KMS-11 (cell line): ENCODE results near the gene MID1.

Experiments
- H2AFZ ChIP-seq: fragments of 200-600 bp; sonication (generic); 2 replicates; pipeline ENCODE4 v1.6.1; 2016; ENCODE audit warnings: antibody characterized with exemption, mixed run types, low read depth
- H3K27ac ChIP-seq: fragments of 200-600 bp; sonication (generic); 2 replicates; pipeline ENCODE4 v1.6.1; 2016; ENCODE audit warnings: mild to moderate bottlenecking, mixed run types
- H3K27me3 ChIP-seq: fragments of 200-600 bp; sonication (generic); 2 replicates; pipeline ENCODE4 v1.6.1; 2017; ENCODE audit warnings: mild to moderate bottlenecking, low read depth, mixed run types, moderate library complexity; ENCODE audit not compliant: insufficient read depth
- H3K36me3 ChIP-seq: fragments of 200-600 bp; sonication (generic); 2 replicates; pipeline ENCODE4 v1.6.1; 2017; ENCODE audit warnings: mild to moderate bottlenecking, mixed run types; ENCODE audit not compliant: insufficient read depth
- H3K4me1 ChIP-seq: fragments of 200-600 bp; sonication (generic); 2 replicates; pipeline ENCODE4 v1.6.1; 2016; ENCODE audit warnings: mild to moderate bottlenecking, low read depth, mixed run types; ENCODE audit not compliant: poor library complexity, severe bottlenecking
- H3K4me2 ChIP-seq: fragments of 200-600 bp; sonication (generic); 2 replicates; pipeline ENCODE4 v1.7.0; 2016; ENCODE audit warnings: mild to moderate bottlenecking, mixed run types
- H3K4me3 ChIP-seq: fragments of 200-600 bp; sonication (generic); IDR thresholded peaks from 2 replicates; pipeline ENCODE4 v1.6.1; 2017; ENCODE audit warnings: low read depth, low read length, mixed read lengths; ENCODE audit not compliant: insufficient read depth
- H3K79me2 ChIP-seq: fragments of 200-600 bp; sonication (generic); 2 replicates; pipeline ENCODE4 v1.6.1; 2016; ENCODE audit warnings: low read depth, mixed run types; ENCODE audit not compliant: insufficient read depth
- H3K9ac ChIP-seq: fragments of 200-600 bp; sonication (generic); 2 replicates; pipeline ENCODE4 v1.6.1; 2016; ENCODE audit warnings: mild to moderate bottlenecking, mixed run types
- H4K20me1 ChIP-seq: fragments of 200-600 bp; sonication (generic); 2 replicates; pipeline ENCODE4 v1.6.1; 2016; ENCODE audit warnings: mild to moderate bottlenecking, mixed run types; ENCODE audit not compliant: insufficient read depth
- TF ChIP-seq, protein P1 (sequence below): fragments of 200-600 bp; sonication (generic); conservative IDR thresholded peaks from 2 replicates; pipeline ENCODE4 v1.6.1; 2017; ENCODE audit warnings: low read depth, mild to moderate bottlenecking, antibody characterized with exemption, low read length, moderate library complexity, mixed read lengths

MID1 gene

DNA sequence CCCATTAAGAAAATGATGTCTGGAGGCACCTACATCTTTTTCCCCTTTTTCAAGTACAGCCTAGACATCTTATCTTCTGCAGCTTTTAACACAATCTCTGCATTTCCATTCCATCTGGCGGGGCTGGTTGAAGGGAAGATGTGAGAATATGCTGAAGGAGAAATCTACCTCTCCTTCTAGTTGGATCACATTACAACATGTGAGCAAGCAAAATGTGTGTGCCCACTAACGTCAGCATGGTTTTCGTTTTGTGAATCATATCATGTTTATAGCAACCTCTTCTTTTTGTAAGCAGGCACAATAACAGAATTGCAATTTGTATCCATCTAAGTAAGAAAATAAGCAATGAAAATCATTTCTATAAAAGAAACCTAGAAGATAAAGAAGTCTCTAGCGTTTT, 28.9 kb upstream of the MID1 start:
- Histone ChIP-seq H3K27me3 (no peaks in the 10 kb centered on the region), H3K4me2 (no peak overlapping the region), H3K9ac (no peak overlapping the region)

GRCh38 chrX:10648614-10649013, 28.2 kb upstream of the MID1 start:
- no peak overlapping the region for H3K9ac ChIP-seq
- TF ChIP-seq, protein P1, sequence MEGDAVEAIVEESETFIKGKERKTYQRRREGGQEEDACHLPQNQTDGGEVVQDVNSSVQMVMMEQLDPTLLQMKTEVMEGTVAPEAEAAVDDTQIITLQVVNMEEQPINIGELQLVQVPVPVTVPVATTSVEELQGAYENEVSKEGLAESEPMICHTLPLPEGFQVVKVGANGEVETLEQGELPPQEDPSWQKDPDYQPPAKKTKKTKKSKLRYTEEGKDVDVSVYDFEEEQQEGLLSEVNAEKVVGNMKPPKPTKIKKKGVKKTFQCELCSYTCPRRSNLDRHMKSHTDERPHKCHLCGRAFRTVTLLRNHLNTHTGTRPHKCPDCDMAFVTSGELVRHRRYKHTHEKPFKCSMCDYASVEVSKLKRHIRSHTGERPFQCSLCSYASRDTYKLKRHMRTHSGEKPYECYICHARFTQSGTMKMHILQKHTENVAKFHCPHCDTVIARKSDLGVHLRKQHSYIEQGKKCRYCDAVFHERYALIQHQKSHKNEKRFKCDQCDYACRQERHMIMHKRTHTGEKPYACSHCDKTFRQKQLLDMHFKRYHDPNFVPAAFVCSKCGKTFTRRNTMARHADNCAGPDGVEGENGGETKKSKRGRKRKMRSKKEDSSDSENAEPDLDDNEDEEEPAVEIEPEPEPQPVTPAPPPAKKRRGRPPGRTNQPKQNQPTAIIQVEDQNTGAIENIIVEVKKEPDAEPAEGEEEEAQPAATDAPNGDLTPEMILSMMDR = no peak
- H3K4me3 ChIP-seq = no peak overlapping the region
- H3K27me3 ChIP-seq = no peaks in the 10 kb centered on the region
- no peaks in the 10 kb centered on the region for H3K4me1 ChIP-seq
- H3K36me3 ChIP-seq = no peaks in the 10 kb centered on the region
- no peak overlapping the region for H3K4me2 ChIP-seq
- H4K20me1 ChIP-seq = no peaks in the 10 kb centered on the region
- H2AFZ ChIP-seq = no peak overlapping the region
- H3K79me2 ChIP-seq = no peaks in the 10 kb centered on the region
- no peak overlapping the region for H3K27ac ChIP-seq

More for the DNA sequence above, 28.9 kb upstream of the MID1 start:
- H3K36me3 ChIP-seq = no peaks in the 10 kb centered on the region
- no peaks in the 10 kb centered on the region for H4K20me1 ChIP-seq
- no peaks in the 10 kb centered on the region for H3K4me1 ChIP-seq
- no peak overlapping the region for H2AFZ ChIP-seq
- no peaks in the 10 kb centered on the region for H3K79me2 ChIP-seq
- TF ChIP-seq, protein P1 = no peak
- H3K4me3 ChIP-seq = no peak overlapping the region
- H3K27ac ChIP-seq = no peak overlapping the region

DNA sequence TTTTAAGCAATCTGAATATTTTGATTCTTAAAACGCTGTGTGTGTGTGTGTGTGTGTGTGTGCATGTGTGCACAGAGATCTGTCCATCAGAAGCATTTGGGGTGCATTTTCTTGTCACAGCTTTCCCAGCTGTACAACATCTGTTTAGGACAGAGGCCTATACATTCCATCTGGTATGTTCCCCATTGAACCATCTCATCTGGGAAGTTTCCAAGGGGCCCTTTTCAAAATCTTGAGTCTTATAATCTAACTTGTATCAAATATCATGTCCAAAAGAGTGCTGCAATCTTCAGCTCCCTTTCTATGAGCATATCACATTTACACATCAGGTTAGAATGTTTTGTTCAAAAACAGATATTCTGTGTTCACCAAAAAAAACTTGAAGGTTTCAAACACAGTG, 16.5 kb upstream of the MID1 start:
- Histone ChIP-seq H3K36me3 (no peaks in the 10 kb centered on the region), H3K4me1 (no peaks in the 10 kb centered on the region), H3K9ac (no peak overlapping the region), H3K4me2 (no peak overlapping the region), H3K4me3 (no peak overlapping the region), H3K27ac (no peak overlapping the region), H4K20me1 (no peaks in the 10 kb centered on the region), H3K27me3 (no peaks in the 10 kb centered on the region), H2AFZ (no peak overlapping the region), H3K79me2 (no peaks in the 10 kb centered on the region)
- TF ChIP-seq, protein P1 = no peak

- Histone ChIP-seq H2AFZ (no peak overlapping the region), H3K4me2 (no peak overlapping the region), H3K36me3 (no peaks in the 10 kb centered on the region), H3K27me3 (no peaks in the 10 kb centered on the region), H3K27ac (no peak overlapping the region), H3K9ac (no peak overlapping the region), H4K20me1 (no peaks in the 10 kb centered on the region), H3K4me3 (no peak overlapping the region), H3K79me2 (no peaks in the 10 kb centered on the region), H3K4me1 (no peaks in the 10 kb centered on the region)
- TF ChIP-seq, protein P1 = no peak
Observed at GRCh38 chrX:10636337-10636736, 16.0 kb upstream of the MID1 start.
